Astrocyte of the spinal cord (primary cell): ENCODE results near the gene ACSM2B.
"Not testable (repeated sequence)": the region's sequence is repeated elsewhere in the genome, so short reads cannot be mapped to it uniquely, and the experiment has no call there.

Experiments used
- DNase-seq: peaks from one replicate; pipeline ENCODE4 v3.0.0; 2011; ENCODE audit warnings: low read depth, low spot score
- H3K4me3 ChIP-seq: 2 replicates; pipeline ENCODE4 v1.5.1; 2011; ENCODE audit warnings: low read depth, mild to moderate bottlenecking, low read length, moderate library complexity
- CTCF ChIP-seq: IDR thresholded peaks from 2 replicates; pipeline ENCODE4 v1.5.1; 2012; ENCODE audit warnings: low read depth, mild to moderate bottlenecking, low read length, inconsistent platforms
- in situ Hi-C: cut with HindIII; loops from 2 replicates; pipeline ENCODE4 v1.10.0; 2017; ENCODE audit warnings: low sequenced_read_pairs

The ACSM2B gene

DNA sequence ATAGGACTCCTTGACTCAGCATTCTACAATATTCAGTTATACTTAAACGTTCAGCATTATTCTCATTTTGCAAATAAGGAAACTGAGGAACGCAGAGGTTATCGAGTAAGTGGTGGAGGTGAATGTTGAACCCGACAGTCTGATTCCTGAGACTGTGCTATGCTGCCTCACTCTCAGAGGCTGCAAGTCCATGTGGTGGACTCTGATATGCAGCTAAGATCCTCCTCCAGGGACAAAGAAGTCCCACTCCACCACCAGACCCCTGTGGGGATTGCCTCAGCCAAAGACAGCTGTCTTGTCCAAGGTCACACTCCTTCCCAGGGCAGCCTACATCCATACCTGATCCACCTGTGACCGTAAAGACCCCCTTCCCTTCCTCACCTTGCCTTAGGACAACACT, 37.5 kb downstream of the ACSM2B start:
- TF ChIP-seq CTCF, result no peak
- in situ Hi-C loops, result no loop called here
- no peak for DNase-seq
- no peak overlapping the region for H3K4me3 ChIP-seq

DNA sequence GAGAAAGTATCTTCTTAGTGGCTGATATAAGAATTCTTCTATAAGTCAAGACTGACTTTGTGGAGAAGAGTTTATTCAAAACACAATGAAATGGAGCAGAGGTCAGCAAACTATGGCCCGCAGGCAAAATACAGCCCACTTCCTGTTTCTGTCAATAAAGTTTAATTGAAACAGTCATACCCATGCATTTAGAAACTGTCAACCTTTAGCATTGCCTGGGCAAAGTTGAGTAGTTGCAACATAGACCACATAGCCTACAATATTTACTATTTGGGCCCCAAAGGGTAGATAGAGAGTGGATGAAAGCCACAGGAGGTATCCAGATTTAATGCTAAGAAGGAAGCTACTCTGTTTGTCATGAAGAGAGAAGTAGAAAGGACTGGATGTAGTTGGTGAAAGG, 38.0 kb downstream of the ACSM2B start:
- TF ChIP-seq CTCF, result no peak
- in situ Hi-C loops, result no loop called here
- no peak for DNase-seq
- no peak overlapping the region for H3K4me3 ChIP-seq

DNA sequence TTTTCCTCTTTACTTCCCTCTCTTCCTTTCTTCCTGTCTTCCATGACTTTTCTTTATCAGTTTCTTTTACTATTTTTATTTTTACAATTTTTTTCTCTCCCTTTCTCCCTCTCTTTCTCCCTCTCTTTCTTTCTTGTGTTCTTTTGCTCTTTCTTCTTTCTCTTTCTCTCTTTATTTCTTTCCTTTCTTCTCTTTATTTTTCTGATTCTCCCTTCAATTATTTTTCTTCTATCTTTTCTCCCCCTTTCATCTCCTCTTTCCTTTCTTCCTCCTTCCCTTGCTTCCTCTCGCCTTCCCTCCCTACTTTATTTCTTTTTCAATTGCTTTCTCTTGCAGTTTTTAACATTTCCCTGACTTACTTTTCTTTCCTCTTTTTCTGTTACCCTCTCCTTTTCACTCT, 39.5 kb downstream of the ACSM2B start:
- in situ Hi-C loops, DNase-seq, H3K4me3 ChIP-seq: not testable (repeated sequence)

GRCh38 chr16:20532284-20532792, 43.8 kb downstream of the ACSM2B start:
- in situ Hi-C loops, DNase-seq, H3K4me3 ChIP-seq: not testable (repeated sequence)

GRCh38 chr16:20531795-20532194, 44.4 kb downstream of the ACSM2B start:
- in situ Hi-C loops, result not testable (repeated sequence)

GRCh38 chr16:20520103-20520502, 56.1 kb downstream of the ACSM2B start:
- TF ChIP-seq CTCF, result no peak
- no peak for DNase-seq
- H3K4me3 ChIP-seq, result no peak overlapping the region
- in situ Hi-C loops, result no loop called here

More at GRCh38 chr16:20531795-20532194, 44.4 kb downstream of the ACSM2B start:
- DNase-seq, H3K4me3 ChIP-seq: not testable (repeated sequence)

DNA sequence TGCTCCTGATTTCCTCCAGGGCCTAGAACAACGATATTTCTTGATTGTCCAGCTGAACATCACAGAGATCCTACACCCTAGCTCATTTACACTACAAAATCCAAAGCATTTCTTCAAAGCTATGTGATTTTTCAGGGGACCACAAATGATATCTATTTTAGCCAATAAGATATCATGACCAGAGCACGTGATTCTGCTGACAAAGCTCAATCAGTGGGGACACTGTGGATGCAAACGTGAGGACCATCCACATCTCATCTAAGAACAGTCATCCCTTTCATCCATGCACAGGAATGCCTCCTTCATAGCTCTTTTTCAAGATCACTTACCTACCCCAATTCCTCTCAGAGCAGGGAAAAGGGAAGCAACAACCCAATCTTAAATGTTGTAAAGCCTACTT, 56.9 kb downstream of the ACSM2B start:
- TF ChIP-seq CTCF, result no peak
- no peak for DNase-seq
- in situ Hi-C loops, result no loop called here
- H3K4me3 ChIP-seq, result no peak overlapping the region

DNA sequence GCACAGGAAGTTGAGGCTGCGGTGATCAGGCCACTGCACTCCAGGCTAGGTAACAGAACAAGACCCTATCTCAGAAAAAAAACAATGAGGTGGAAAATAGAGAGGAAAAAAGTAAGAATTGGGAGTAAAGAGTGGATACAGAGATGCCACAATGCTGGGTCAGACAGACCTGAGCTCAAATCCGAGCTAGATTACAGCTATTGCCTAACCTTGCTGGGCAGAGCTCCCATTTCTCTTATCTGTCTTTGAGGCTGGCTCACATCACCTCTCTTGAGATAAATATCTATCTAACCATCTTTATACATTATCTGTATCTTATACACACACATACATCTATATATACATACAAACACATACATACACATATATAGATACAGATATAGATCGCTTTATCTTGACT, 59.0 kb downstream of the ACSM2B start:
- in situ Hi-C loops, result no loop called here
- no peak for DNase-seq
- TF ChIP-seq CTCF, result no peak
- H3K4me3 ChIP-seq, result no peak overlapping the region
